NK-92 treated with Interleukin-12 subunit alpha and Interleukin-12 subunit beta, amount 100 ng/mL, for 24 hours (cell line): ENCODE measurements around the gene ACOX3.

Experiments used
- DNase-seq: peaks from one replicate; lab custom pipeline; 2025; lab: John Stamatoyannopoulos, UW

ACOX3 gene

GRCh38 chr4:8467016-8467415 is 26.5 kb upstream of the ACOX3 start:
- DNase-seq = no peak

GRCh38 chr4:8465615-8466611 is 25.4 kb upstream of the ACOX3 start:
- DNase-seq = no peak

- no peak for DNase-seq
These were observed 23.9 kb upstream of the ACOX3 start for GRCh38 chr4:8464381-8464780.

GRCh38 chr4:8463811-8464210 is 23.3 kb upstream of the ACOX3 start:
- no peak for DNase-seq

DNA sequence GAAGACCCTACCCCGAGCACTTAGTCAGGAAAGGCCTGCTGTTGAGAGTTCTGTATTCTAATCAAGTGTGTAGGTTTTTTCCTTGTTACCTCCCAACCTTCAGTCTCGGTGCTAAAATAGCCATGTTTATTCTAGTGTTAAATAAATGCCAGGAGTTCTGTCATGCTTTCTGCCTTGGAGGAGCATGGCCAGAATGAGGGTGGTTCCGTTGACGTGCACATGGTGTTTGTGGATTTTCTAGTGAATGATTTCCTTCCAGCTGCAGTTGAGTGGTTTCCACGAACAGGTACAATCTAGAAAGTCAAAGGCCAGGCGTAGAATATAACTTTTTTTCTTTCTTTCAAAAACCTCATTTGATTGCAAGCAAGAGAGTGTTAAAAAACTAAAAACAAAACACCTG is 21.1 kb upstream of the ACOX3 start:
- DNase-seq = no peak

- DNase-seq = no peak
These were observed 20.6 kb upstream of the ACOX3 start for GRCh38 chr4:8461086-8461485.

DNA sequence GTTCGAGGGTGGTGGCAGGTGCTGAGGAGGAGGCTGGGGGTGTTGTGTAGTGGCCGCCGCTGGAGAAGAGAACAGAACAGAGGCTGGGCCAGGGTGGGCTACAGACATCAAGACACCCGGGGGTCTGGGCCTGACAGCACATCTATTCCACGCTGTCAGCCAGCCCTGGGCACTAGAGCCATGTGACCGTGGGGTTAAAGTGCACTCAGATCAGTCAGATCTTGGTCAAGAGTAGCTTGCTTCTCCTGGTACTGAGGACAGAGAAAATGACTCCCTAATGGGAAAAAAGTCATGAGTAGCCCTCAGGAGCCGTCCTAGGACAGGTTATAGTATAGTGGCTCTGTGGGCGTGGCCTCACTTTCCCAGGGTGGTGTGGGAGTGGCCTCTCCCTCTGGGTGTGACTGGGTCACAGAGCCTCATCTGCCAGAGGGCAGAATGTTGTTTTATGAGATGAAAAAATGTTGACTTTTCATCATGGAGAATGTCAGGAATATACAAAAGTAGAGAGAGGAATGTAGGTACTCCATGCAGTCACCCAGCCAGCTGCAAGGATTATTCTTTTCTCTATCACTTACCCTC is 19.4 kb upstream of the ACOX3 start:
- no peak for DNase-seq

GRCh38 chr4:8457646-8458252 is 17.2 kb upstream of the ACOX3 start:
- DNase-seq = no peak

DNA sequence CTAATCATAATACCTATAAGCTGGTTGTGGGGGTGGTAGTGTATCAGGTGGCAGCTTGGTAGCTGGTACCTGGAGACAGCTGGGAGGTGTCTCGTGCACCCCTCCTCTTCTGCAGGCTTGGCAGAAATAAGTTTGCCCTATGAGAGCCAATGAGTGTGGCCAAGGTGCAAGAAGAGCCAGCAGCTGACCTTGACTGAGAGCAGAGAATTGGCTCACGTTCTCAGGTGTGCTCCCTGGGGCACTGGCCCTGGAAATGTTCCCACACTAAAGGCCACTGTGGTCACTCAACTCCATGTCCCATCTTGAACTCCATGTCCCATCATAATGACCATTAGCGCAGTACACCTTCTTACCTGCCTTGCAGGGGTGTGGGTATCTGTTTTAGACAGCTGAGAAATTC is 13.4 kb upstream of the ACOX3 start:
- DNase-seq = no peak

DNA sequence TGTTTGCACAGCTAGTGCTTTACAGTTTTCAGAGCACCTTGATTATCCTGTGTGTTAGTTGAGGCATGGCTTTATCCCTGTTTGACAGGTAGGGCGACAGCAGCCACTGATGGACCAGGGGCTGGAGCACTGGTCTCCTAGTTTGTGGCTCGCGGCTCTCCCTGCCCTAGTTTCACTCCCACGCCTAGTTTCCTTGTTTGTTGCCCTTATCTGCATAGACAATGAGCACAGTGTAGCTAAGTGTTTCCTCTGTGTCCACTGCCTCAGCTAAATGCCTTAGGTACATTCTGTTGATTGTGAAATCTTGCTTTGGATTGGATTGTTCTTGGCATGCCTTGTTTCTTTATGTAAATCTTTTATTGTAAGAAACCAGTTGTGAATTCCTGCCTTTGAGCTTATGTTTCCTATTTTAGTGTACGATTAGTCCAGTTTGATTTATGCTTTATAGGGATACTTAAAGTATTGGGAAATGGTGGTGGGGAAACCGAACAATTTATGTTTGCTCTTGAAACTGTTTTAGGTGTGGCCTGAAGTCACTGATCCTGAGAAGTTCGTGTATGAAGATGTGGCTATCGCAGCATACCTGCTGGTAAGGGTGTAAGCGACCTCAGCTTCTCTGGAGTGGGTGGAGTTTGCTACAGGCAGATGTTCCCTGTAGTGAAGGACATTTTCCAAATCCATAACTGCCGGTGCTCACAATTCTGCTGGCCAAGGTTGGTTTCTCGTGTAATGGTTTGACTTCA is 11.1 kb upstream of the ACOX3 start:
- DNase-seq = no peak

GRCh38 chr4:8446122-8446521 is 5.6 kb upstream of the ACOX3 start:
- no peak for DNase-seq

DNA sequence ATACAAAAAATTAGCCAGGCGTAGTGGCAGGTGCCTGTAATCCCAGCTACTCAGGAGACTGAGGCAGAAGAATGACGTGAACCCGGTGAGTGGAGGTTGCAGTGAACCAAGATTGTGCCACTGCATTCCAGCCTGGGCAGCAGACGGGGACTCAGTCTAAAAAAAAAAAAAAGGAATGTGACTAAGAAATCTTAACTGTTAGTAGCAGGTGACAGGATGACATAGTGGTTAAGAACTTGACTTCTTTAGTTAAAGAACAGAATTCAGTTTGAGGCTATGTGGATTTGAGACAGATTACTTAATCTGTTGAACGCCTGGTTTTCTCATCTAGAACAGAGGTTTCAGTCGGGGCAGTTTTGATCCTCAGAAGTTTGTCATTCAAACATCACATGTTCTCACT is 3.3 kb upstream of the ACOX3 start:
- DNase-seq = no peak

DNA sequence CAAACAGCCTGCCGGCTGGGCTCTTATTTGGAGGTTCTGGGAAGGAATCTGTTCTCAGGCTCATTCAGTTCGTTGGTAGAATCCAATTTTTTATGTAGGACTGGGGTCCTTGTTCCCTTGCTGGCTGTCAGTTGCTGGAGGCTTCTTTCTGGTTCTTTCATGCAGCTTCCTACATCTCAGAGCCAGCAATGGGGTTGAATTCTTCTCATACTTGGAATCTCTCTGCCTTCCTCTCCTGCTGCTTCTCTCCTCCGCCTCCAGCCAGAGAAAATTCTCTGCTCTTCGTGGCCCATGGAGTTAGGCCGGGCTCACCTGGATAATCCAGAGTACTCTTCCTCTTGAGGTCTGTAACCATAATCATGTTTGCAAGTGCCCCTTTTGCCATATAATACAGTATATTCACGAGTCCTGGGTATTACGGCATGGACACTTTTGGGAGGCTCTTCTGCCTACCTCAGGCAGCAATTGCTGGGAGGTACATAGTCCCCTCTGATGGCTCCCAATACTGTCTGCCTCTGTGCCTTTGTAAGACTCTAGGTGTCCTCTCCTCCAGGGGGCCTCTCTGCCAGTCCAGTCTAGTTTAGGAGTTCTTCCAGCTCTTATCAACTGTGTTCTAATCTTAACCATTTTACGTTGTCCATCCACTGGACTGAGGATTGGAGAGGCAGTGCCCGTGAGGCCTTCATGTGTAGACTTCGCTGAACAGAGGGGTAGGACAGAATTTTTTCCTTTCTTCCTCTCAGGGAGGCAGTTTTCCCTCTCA is 2.3 kb upstream of the ACOX3 start:
- no peak for DNase-seq

GRCh38 chr4:8441499-8442091 is 1.1 kb upstream of the ACOX3 start:
- DNase-seq = no peak

DNA sequence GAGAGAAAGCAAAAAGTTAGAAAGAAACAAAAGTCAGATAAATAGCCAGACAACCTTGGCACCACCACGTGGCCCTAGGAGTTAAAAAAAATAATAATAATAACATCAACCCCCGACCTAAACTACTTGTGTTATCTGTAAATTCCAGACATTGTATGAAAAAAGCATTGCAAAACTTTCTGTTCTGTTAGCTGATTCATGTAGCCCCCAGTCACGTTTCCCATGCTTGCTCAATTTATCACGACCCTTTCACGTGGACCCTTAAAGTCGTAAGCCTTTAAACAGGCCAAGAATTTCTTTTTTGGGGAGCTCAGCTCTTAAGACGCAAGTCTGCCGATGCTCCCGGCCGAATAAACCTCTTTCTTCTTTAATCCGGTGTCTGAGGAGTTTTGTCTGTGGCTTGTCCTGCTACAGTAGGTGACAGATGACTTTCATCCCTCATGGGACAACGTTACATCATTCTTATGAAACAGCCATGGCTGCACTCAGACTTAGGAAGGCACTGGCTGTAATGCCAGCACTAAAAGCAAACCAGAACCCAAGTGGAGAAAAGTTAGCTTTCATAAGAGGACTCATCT is 520 bp downstream of the ACOX3 start:
- DNase-seq = no peak

DNA sequence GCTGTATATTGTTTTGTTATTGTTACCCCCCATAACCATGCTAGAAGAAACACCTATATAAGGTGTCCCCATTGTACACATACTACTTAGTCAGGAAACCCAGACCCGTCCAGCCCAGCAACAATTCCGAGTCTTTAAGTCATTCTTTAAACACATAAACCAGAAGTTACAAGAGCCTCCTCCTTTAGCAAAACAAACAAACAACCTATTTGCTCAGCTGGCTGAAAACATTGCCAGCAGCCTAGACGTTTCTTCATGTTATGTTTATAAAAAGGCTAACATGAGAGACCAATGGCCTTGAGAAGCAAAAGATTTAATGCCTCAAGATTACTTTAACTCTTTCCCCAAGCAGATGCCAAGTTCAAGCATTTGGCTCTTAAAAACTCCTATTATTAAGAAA is 1.4 kb downstream of the ACOX3 start:
- no peak for DNase-seq

- DNase-seq = no peak
These were observed 1.8 kb downstream of the ACOX3 start for GRCh38 chr4:8438743-8439142.

DNA sequence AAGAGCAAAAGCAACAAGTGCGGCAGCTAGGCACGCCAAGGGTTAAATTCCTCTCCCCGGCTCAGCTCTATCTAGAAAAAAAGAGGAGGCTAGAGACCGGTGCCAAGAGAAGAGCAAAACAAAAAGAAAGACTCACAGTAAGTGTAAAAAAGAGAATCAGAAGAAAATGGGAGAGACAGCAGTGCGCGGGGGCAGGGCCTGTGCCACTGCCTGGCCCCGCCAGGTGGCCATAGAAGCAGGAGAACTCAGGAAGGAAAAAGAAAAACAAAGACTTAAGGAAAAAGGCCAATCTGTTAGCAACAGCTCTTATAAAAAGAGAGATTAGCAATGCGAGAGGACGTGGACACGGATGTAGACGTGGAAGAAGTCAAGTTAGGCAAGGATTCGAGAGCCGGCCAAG is 3.2 kb downstream of the ACOX3 start:
- no peak for DNase-seq

- DNase-seq = no peak
These were observed 4.8 kb downstream of the ACOX3 start for GRCh38 chr4:8435656-8436121.

DNA sequence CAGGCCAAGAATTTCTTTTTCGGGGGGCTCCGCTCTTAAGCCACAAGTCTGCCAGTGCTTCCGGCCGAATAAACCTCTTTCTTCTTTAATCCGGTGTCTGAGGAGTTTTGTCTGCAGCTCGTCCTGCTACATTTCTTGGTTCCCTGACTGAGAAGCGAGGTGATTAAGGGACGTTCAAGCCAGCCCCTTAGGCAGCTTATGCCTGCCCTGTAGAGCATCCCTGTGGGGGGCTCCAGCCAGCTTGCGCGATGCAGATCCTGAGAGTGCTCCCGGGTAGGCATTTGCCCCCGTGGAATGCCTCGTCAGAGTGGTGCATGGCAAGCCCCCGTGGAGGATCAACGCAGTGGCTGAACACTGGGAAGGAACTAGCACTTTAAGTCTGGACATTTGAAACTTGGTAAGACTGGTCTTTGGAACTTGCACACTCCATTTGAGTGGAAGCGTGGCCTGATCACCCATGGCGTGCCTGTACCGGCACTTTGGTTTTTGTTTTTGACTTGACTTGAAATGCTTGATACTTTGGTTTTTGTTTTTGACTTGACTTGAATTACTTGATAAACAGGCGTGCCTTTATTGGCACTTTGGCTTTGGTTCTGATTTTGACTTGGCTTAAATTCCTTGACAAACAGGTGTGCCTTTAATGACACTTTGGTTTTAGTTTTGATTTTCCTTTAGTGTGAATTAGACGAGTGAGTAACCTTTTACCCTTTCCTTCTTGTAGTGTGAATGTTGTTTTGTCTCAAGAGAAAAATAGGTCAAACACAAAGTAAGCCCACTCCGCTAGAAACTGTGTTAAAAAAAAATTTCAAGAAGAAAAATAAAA is 6.1 kb downstream of the ACOX3 start:
- DNase-seq = no peak
